Measurements from ENCODE around the gene PGLYRP4.

- TF ChIP-seq CTCF (IDR thresholded peaks at IDR 0.05) (no peak), POLR2A (IDR thresholded peaks at IDR 0.05) (no peak)
Measured at GRCh38 chr1:153393926-153394325, 45.3 kb upstream of the PGLYRP4 start.

All from adrenal gland (tissue), 5 donors.